ENCODE measurements around the gene VAC14.

Gene VAC14

GRCh38 chr16:70782237-70782636 lies 18.7 kb downstream of the VAC14 start:
- no peak for TF ChIP-seq CTCF (IDR thresholded peaks at IDR 0.05; ENCODE audit: low read depth, low read length)
- H3K4me3 ChIP-seq (ENCODE audit: low read depth, low read length), result no peak overlapping the region

- no peak for TF ChIP-seq CTCF (IDR thresholded peaks at IDR 0.05; ENCODE audit: low read depth, low read length)
- H3K4me3 ChIP-seq (ENCODE audit: low read depth, low read length), result no peak overlapping the region
Measured at GRCh38 chr16:70781800-70782199, 19.2 kb downstream of the VAC14 start.

GRCh38 chr16:70780546-70780945 lies 20.4 kb downstream of the VAC14 start:
- H3K4me3 ChIP-seq (ENCODE audit: low read depth, low read length), result no peak overlapping the region
- TF ChIP-seq CTCF (IDR thresholded peaks at IDR 0.05; ENCODE audit: low read depth, low read length), result no peak

GRCh38 chr16:70779361-70779760 lies 21.6 kb downstream of the VAC14 start:
- H3K4me3 ChIP-seq (ENCODE audit: low read depth, low read length), result no peak overlapping the region
- no peak for TF ChIP-seq CTCF (IDR thresholded peaks at IDR 0.05; ENCODE audit: low read depth, low read length)

GRCh38 chr16:70778901-70779309 lies 22.1 kb downstream of the VAC14 start:
- TF ChIP-seq CTCF (IDR thresholded peaks at IDR 0.05; ENCODE audit: low read depth, low read length), result no peak
- H3K4me3 ChIP-seq (ENCODE audit: low read depth, low read length), result no peak overlapping the region

GRCh38 chr16:70777973-70778406 lies 23.0 kb downstream of the VAC14 start:
- H3K4me3 ChIP-seq (ENCODE audit: low read depth, low read length), result no peak overlapping the region
- no peak for TF ChIP-seq CTCF (IDR thresholded peaks at IDR 0.05; ENCODE audit: low read depth, low read length)

- no peak for TF ChIP-seq CTCF (IDR thresholded peaks at IDR 0.05; ENCODE audit: low read depth, low read length)
- no peak overlapping the region for H3K4me3 ChIP-seq (ENCODE audit: low read depth, low read length)
Measured at GRCh38 chr16:70777496-70777895, 23.5 kb downstream of the VAC14 start.
